ENCODE data around the gene ZEB2. TPM values are rescaled to one million over a fixed set of nuclear protein-coding genes. Genes with fewer than 3 reads are reported as not detected.

The ZEB2 gene
- total and polyA plus RNA-seq, 2 of the 13 experiments (the other 11 are each of a cell fraction or from before 2014, with no cell fraction given) = 0.07 TPM; not detected in 1

- no peak overlapping the region for H3K4me2 ChIP-seq (ENCODE audit: low read depth, low read length)
- ATAC-seq = no peak
- FAIRE-seq = no peak
- no peaks in the 10 kb centered on the region for H3K9me3 ChIP-seq (ENCODE audit: low read length)
- H3K79me2 ChIP-seq (ENCODE audit: insufficient read depth, low read length) = no peaks in the 10 kb centered on the region
- ChIA-PET POLR2A (no interaction called here), CTCF (ENCODE audit: low intra/inter-chr PET ratio, low total read pairs) (no interaction called here)
- no TSS peak for BruUV-seq (replicated peaks)
- H2AFZ ChIP-seq (ENCODE audit: low read length) = no peak overlapping the region
- no peak overlapping the region for H3K9ac ChIP-seq (ENCODE audit: insufficient read depth, low read depth, low read length)
- H3K27me3 ChIP-seq (ENCODE audit: control insufficient read depth in 1 of 2, insufficient read depth in 2 of 2, low read length in 2 of 2) = 0 out of 5 replicates have a peak, but pooled peaks cover 0 to 3% of the 10 kb centered on the region in 2 experiments
- peaks cover 8% of the 10 kb centered on the region; the same call in 1 of the 2 replicates for H3K4me1 ChIP-seq (ENCODE audit: insufficient read depth, low read length)
- TF ChIP-seq ZNF841 (CRISPR knock-in tag; IDR thresholded peaks at IDR 0.05; ENCODE audit: borderline replicate concordance) (no peak), TERF1 (CRISPR knock-in tag; IDR thresholded peaks at IDR 0.05) (no peak), ZNF431 (CRISPR knock-in tag; IDR thresholded peaks at IDR 0.05; ENCODE audit: borderline replicate concordance, low read depth) (no peak), ZNF570 (CRISPR knock-in tag; IDR thresholded peaks at IDR 0.05; ENCODE audit: borderline replicate concordance) (no peak), PRPF4 (IDR thresholded peaks at IDR 0.05; ENCODE audit: low read depth, low read length, poor library complexity, severe bottlenecking) (no peak), MXD1 (CRISPR knock-in tag; IDR thresholded peaks at IDR 0.05) (no peak), SETDB1 (CRISPR knock-in tag; IDR thresholded peaks at IDR 0.05; ENCODE audit: borderline replicate concordance) (no peak), RXRB (CRISPR knock-in tag; IDR thresholded peaks at IDR 0.05; ENCODE audit: borderline replicate concordance) (no peak), YEATS2 (CRISPR knock-in tag; IDR thresholded peaks at IDR 0.05; ENCODE audit: borderline replicate concordance) (no peak)
- H3K36me3 ChIP-seq (replicated peaks in 1 of 2; ENCODE audit: control insufficient read depth in 1 of 2, insufficient read depth in 2 of 2, low read length in 2 of 2) = no peaks in the 10 kb centered on the region
- no peak overlapping the region for H3K27ac ChIP-seq (ENCODE audit: extremely low read length, insufficient read depth, low read length)
- no peak overlapping the region for H3K4me3 ChIP-seq (replicated peaks in 1 of 3; ENCODE audit: insufficient read depth in 1 of 3, low read depth in 2 of 3, low read length in 3 of 3)
- 53% methylated on average over 8 of the region's 8 CpGs for WGBS (ENCODE audit: low lambda C conversion rate)
- intact Hi-C loops (cut with micrococcal nuclease; ENCODE audit: unreplicated experiment) = no loop called here
- no peak for DNase-seq (ENCODE audit: low spot score)
- H4K20me1 ChIP-seq (ENCODE audit: insufficient read depth, low read length) = no peaks in the 10 kb centered on the region
- in situ Hi-C loops (cut with HindIII; ENCODE audit: extremely low pct_ligation_motif_present, low pct_unique_long_range_greater_than_20kb) = no loop called here
Measured at GRCh38 chr2:144431392-144431783, 88.5 kb downstream of the ZEB2 start.

Measured in HepG2 (cell line).